HG03066 (cell line): ENCODE results near the gene DRG2.

ENCODE experiments used
- ATAC-seq: cut with Tn5 transposase; IDR thresholded peaks from one replicate; pipeline ENCODE4 v1.9.1; 2021; ENCODE audit warnings: low read depth; ENCODE audit not compliant: unreplicated experiment

The DRG2 gene

DNA sequence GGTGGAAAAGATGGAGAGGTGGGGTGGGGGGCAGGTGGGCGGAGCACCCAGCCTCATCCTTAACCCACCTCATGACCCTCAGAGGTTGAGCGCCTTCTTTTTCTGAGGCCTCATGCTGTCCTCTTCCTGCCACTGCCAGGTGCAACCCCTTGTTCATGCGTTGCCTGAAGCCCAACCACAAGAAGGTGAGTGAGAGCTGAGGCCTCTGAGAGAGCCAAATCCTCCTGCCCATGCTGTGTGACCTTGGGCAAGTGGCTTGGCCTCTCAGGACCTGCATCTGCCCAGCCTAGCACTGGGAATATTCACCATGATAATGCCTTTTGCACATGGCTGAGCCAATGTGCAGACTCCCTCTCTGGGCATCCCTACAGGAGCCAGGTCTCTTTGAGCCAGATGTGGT lies 52.9 kb downstream of the DRG2 start:
- no peak for ATAC-seq

DNA sequence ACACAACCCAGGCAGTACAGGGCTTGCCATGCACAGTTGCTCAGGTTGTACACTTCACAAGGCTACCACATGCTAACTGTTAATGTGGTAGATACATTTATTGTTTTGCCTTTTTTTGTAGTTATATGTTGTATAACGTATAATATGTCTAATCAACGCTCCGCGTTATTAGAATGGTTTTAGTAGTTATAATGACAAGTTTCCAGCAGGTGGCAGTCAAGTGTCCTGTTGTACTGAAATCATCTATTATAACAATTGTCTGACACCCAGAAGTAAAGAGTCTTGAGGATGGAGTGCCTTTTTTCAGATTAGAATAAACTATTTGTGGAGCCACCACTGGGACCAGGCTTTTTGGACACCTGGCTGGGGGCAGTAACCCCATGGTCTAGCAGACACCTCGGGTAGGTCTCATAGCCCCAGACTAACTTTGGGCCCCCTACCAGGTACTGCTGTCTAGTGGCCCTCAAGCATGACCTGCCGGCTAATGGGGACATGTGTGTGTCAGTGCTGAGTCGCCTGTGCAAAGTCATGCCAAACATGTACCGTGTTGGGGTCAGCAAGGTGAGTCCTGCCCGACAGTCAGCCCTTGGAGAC lies 53.6 kb downstream of the DRG2 start:
- ATAC-seq: no peak

DNA sequence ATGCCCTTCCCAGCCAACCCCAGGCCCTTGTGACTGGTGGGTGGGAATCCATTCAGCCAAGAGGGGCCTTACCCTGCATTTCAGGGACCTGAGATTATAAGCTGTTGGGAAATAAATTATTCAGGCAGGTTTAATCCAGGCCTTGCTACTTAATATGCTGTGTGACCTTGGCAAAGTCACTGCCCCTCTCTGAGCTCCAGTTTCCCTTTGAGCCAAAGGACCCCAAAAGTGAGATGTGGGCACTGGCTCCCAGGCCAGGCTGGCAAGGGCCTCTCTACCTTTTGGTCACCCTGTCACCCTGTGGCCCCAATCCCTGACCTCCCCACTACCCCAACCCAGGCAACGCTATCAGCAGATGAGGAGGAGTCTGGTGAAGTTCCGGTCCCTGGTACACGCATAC lies 54.7 kb downstream of the DRG2 start:
- ATAC-seq: no peak

DNA sequence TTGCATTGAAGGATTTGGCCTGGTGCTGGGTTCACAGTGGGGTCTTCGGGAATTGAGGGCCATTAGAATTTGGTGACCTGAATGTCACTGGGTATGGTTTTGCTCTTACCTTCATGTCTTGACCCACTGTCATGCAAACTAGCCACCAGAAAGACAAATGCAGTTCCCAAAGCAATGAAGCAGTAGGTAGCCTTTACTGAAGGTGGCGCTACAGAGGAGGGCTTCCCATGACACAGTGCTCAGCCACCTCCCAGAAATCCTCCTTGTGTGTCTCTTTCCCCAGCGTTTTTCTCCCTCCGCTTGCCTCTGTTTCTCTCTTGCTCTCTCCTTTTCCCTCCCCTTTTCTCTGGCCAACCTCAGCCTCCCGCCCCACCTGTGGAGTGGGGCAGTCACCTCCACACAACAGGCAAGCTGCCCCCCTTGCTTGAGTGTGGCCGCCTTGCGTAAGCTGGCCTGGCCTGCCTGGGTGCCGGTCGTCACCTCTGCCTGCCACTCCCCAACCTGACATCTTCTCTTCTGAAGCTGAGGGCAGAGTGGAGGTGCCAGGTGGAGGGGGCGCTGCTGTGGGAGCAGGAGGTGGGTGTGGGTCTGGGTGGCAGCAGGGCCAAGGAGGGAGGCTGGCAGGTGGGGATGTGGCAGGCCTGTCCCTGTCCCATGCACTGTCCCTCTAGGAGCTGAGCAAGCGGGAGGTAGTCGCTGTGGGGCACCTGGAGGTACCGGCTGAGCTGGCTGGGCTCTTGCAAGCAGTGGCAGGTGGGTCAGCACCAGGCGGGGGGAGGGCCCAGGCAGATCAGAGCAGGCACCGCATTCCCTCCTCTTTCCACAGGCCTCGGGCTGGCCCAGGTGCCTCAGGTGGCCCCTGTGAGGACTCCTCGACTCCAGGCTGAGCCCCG lies 55.5 kb downstream of the DRG2 start:
- no peak for ATAC-seq

DNA sequence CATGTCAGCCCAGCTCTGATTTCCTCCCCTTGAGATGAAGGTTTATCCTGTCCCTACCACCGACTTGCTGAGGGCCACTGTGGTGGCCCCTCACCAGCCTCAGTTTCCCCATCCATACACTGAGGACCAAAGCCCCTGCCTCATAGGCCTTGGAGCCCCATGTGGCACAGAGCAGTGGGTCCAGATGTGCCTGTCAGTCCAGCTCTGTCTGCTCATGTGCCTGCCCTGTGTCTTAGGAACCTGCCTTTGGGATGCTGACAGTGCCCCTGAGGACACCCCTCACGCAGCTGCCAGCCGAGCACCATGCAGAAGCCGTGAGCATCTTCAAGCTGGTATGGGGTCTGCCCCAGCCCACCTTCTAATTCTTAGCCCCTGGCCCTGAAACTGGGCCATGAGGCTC lies 56.5 kb downstream of the DRG2 start:
- no peak for ATAC-seq

DNA sequence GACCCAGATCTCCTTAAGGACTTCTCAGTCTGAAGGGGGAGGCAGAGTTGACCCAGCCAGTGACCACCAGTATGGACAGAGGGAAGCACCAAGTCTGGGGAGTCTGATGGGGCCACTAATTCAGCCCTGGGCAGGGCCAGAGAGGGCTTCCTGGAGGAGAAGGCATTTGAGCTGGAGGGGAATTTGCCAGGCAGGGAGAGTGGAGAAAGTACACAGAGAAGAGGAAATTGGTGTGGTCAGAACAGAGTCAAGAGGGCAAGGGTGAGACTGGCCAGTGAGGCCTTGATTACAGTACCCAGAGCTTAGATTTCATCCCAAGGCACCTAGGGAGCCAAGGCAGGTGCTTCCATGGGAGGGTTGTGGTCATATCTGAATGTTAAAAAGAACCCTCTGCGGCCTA lies 57.1 kb downstream of the DRG2 start:
- no peak for ATAC-seq

DNA sequence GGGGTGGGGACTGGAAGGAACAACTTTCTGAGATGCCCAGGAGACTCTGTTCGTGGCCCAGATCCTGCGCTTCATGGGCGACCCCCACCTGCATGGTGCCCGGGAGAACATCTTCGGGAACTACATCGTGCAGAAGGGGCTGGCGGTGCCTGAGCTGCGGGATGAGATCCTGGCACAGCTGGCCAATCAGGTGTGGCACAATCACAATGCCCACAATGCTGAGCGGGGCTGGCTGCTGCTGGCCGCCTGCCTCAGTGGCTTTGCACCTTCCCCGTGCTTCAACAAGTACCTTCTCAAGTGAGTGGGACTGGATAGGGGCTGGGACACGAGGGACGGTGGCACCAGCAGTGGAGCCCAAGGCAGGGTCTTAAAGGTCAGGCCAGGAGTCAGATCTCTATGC lies 58.1 kb downstream of the DRG2 start:
- no peak for ATAC-seq

DNA sequence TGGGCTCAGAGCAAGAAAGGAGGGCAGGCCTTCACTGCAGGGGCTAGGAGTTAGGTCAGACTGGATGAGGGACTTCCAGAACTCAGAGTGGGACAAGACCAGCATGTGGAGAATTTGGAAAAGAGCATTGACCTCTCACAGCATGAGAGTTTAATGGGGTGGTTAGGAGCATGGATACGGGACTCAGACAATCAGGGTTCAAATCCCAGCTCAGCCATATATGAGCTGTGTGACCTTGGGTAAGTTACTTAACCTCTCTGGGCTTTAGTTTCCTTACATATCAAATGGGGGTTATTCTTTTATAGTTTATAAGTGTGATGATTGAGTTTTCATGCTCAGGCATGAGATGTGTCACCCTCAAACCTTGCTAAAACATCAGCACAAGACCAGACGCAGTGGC lies 58.5 kb downstream of the DRG2 start:
- ATAC-seq: no peak

DNA sequence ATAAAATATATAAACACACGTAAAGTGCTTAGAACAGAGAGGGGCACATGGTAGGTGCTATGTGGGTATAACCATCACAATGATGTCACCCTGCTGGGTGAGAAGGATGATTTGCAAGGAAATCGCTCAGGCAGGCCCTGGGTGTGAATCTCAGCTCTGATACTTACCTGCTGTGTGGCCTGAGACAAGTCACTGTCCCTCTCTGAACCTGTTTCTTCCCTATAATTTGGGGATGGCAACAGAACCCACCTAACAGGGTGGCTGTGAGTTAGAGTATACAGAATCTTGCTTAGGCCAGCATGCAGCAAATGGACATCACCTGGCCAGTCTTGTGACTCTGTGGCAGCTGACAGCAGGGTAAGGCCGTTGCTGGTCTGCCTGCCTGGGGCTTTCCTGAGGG lies 59.2 kb downstream of the DRG2 start:
- no peak for ATAC-seq

DNA sequence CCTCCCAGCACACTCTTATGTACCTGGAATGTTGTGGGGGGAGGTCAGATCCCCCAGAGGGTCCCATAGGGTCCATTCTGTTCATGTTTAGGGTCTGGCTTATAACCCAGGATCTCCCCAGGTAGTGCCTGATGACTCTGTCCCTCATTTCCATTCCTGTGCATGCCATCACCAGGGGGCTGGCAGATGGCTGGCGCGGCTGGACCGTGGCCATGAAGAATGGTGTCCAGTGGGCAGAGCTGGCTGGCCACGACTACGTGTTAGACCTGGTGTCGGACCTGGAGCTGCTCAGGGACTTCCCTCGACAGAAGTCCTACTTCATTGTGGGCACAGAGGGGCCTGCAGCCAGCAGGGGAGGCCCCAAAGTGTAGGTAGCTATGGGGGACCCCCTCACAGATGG lies 60.8 kb downstream of the DRG2 start:
- ATAC-seq: no peak

DNA sequence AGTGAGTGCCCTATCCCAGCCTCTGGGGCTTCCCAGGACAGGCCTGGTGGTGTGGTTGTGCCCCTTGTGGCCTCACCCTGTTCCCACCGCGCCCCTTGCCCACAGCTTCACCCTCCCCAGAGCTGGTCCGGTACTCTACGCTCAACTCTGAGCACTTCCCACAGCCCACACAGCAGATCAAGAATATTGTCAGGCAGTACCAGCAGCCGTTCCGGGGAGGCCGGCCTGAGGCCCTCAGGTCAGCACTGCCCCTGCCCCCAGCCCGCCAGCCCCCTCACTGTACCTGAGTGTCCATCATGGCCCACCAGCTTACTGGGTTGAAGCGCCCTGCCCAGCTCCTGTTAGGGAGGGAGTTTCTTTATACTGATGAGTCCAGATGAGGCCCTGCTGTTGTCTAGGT lies 63.5 kb downstream of the DRG2 start:
- ATAC-seq: no peak

DNA sequence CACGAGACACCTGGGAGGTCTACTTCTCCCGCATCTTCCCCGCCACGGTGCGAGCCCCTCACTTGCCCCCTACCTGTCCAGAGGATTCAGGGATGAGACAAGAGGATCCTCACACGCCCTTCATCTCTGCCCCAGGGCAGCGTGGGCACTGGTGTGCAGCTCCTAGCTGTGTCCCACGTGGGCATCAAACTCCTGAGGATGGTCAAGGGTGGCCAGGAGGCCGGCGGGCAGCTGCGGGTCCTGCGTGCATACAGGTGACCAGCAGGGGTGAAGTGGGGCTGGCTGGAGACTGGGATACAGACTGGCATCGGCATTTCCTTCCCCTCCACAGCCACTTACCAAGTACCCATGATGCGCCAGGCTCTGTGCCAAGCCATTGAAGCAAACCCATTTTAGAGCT lies 67.4 kb downstream of the DRG2 start:
- ATAC-seq: no peak

DNA sequence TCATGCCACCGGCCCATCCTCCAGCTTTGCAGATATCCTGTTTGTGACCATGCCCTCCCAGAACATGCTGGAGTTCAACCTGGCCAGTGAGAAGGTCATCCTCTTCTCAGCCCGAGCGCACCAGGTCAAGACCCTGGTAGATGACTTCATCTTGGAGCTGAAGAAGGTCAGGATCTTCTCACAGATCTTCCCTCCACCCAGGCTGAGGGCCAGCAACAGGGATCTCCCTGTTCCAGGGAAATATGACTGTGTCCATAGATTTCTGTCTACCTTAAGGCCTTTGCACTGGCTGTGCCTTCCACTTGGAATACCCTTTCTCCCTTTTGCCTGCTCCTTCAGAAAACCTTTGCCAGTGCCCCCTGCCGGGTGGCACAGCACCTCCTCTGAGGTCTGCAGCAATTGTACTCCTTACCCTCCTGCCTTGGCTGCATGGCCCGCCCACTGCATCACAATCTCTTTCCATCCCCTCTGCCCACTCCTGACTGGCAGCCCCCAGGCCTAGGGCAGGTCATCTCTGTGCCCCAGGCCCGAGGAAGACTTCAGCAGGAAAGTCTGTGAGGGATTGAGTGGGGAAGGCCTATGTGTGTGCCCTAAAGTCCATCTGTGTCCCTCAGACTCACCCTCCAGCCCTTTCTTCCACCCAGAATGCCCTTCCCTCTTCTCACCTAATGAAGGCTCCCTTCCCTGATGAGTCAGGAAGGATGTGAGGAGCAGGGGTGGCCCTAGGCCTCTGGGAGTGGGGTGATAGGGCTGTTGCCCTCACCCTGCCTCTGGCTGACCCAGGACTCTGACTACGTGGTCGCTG lies 68.6 kb downstream of the DRG2 start:
- no peak for ATAC-seq

DNA sequence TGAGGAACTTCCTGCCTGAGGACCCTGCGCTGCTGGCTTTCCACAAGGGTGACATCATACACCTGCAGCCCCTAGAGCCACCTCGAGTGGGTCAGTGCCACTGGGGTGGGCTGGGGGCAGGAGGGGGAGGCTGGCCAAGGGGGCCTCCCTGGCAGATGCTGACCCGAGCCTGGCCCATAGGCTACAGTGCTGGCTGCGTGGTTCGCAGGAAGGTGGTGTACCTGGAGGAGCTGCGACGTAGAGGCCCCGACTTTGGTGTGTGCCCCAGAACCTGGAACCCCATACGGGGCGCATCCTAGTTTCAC lies 69.2 kb downstream of the DRG2 start:
- ATAC-seq: no peak
